IMR-90 (cell line): ENCODE results near the gene PRKACB. TPM values are rescaled to one million over a fixed set of nuclear protein-coding genes. Genes with fewer than 3 reads are reported as not detected.

Experiments
- ATAC-seq: fragments of 200-7000 bp; cut with Tn5 transposase; 2 replicates; pipeline ENCODE4 v1.9.1; 2020; ENCODE audit warnings: low read depth, mild to moderate bottlenecking, moderate library complexity
- BruUV-seq: library from RNA; stranded (reverse); fragments of 400-500 nt; replicated peaks from 2 replicates; lab custom pipeline; 2021; lab: Mats Ljungman, UMichigan
- CTCF ChIA-PET: fragments of 300-600 bp; formaldehyde crosslinking; extraction: SDS; loops from one replicate; lab custom pipeline; 2021; ENCODE audit warnings: antibody characterized with exemption; lab: Yijun Ruan, JAX
- POLR2A ChIA-PET: fragments of 300-600 bp; sonication (Branson Sonifier 250); formaldehyde crosslinking; loops from one replicate; lab custom pipeline; 2022; ENCODE audit warnings: antibody characterized with exemption; ENCODE audit not compliant: unreplicated experiment; lab: Charles Lee
- DNase-seq: peaks from one replicate; pipeline ENCODE4 v3.0.0; 2013
- H2AFZ ChIP-seq: replicated peaks from 2 replicates; pipeline ENCODE3; 2013; ENCODE audit warnings: low read length, mild to moderate bottlenecking; ENCODE audit not compliant: poor library complexity
- H2AK5ac ChIP-seq: 2 replicates; pipeline ENCODE4 v1.6.1; 2013; ENCODE audit warnings: low read depth, low read length, inconsistent platforms
- H2AK9ac ChIP-seq: replicated peaks from 2 replicates; pipeline ENCODE3; 2013; ENCODE audit warnings: mild to moderate bottlenecking, low read depth, low read length, moderate library complexity; ENCODE audit not compliant: poor library complexity
- H2BK120ac ChIP-seq: 2 replicates; pipeline ENCODE4 v1.6.1; 2013; ENCODE audit warnings: low read depth, low read length, inconsistent platforms
- H2BK15ac ChIP-seq: 3 replicates; pipeline ENCODE4 v1.6.1; 2013; ENCODE audit warnings: low read depth, low read length, inconsistent platforms
- H2BK20ac ChIP-seq: 2 replicates; pipeline ENCODE4 v1.6.1; 2013; ENCODE audit warnings: low read depth, mild to moderate bottlenecking, inconsistent platforms, low read length, moderate library complexity
- H2BK5ac ChIP-seq: 2 replicates; pipeline ENCODE4 v1.6.1; 2013; ENCODE audit warnings: mild to moderate bottlenecking, low read depth, low read length, inconsistent platforms; ENCODE audit not compliant: poor library complexity, severe bottlenecking
- H3K14ac ChIP-seq: replicated peaks from 2 replicates; pipeline ENCODE4 v1.6.1; 2013; ENCODE audit warnings: low read depth, low read length, inconsistent platforms
- H3K18ac ChIP-seq: 2 replicates; pipeline ENCODE4 v1.6.1; 2013; ENCODE audit warnings: low read depth, low read length, control low read depth
- H3K23ac ChIP-seq: 2 replicates; pipeline ENCODE4 v1.6.1; 2013; ENCODE audit warnings: low read depth, low read length, inconsistent platforms
- H3K27ac ChIP-seq: 2 replicates; pipeline ENCODE4 v1.5.1; 2013; ENCODE audit warnings: mild to moderate bottlenecking, control low read depth, low read length; ENCODE audit not compliant: insufficient read depth
- H3K27me3 ChIP-seq: 2 replicates; pipeline ENCODE4 v1.6.1; 2013; ENCODE audit warnings: low read length; ENCODE audit not compliant: control insufficient read depth, insufficient read depth
- H3K36me3 ChIP-seq: 2 replicates; pipeline ENCODE4 v1.6.1; 2013; ENCODE audit warnings: low read length, mixed read lengths; ENCODE audit not compliant: control insufficient read depth, insufficient read depth
- H3K4ac ChIP-seq: 2 replicates; pipeline ENCODE4 v1.6.1; 2013; ENCODE audit warnings: low read depth, low read length, inconsistent platforms
- H3K4me1 ChIP-seq: 2 replicates; pipeline ENCODE4 v1.6.1; 2013; ENCODE audit warnings: low read length, mixed read lengths; ENCODE audit not compliant: control insufficient read depth, insufficient read depth
- H3K4me2 ChIP-seq: 2 replicates; pipeline ENCODE4 v1.6.1; 2013; ENCODE audit warnings: low read depth, mild to moderate bottlenecking, control low read depth, low read length, moderate library complexity
- H3K4me3 ChIP-seq: 2 replicates; pipeline ENCODE4 v1.5.1; 2013; ENCODE audit warnings: low read depth, mild to moderate bottlenecking, control low read depth, low read length, moderate library complexity; ENCODE audit not compliant: insufficient read depth
- H3K56ac ChIP-seq: 2 replicates; pipeline ENCODE4 v1.6.1; 2013; ENCODE audit warnings: low read length, inconsistent platforms; ENCODE audit not compliant: insufficient read depth; ENCODE audit errors: extremely low read depth
- H3K79me1 ChIP-seq, 2 experiments: 2 replicates each; pipeline ENCODE4 v1.6.1; 2013; ENCODE audit warnings: low read length in 2 of 2, inconsistent platforms in 1 of 2, low read depth in 1 of 2
- H3K9ac ChIP-seq: 2 replicates; pipeline ENCODE4 v1.6.1; 2013; ENCODE audit warnings: low read depth, low read length, control low read depth
- H3K9me1 ChIP-seq: 2 replicates; pipeline ENCODE4 v1.6.1; 2013; ENCODE audit warnings: low read length, inconsistent platforms; ENCODE audit not compliant: insufficient read depth
- H3K9me3 ChIP-seq: 2 replicates; pipeline ENCODE4 v1.6.1; 2013; ENCODE audit warnings: low read length; ENCODE audit not compliant: control insufficient read depth, insufficient read depth
- H4K20me1 ChIP-seq: 2 replicates; pipeline ENCODE4 v1.6.1; 2013; ENCODE audit warnings: low read length, inconsistent platforms; ENCODE audit not compliant: insufficient read depth
- H4K5ac ChIP-seq: 2 replicates; pipeline ENCODE4 v1.6.1; 2013; ENCODE audit warnings: mild to moderate bottlenecking, low read depth, low read length, control low read depth
- H4K8ac ChIP-seq, 2 experiments: 2 replicates each; pipeline ENCODE4 v1.6.1; 2013; ENCODE audit warnings: low read depth in 2 of 2, low read length in 2 of 2, control low read depth in 1 of 2, inconsistent platforms in 1 of 2
- H4K91ac ChIP-seq: 2 replicates; pipeline ENCODE4 v1.6.1; 2013; ENCODE audit warnings: low read depth, low read length, inconsistent platforms; ENCODE audit not compliant: insufficient read depth
- BHLHE40 ChIP-seq: fragments of 150-350 bp; IDR thresholded peaks from 2 replicates; pipeline ENCODE4 v1.6.1; 2016; ENCODE audit warnings: mild to moderate bottlenecking, low read depth, low read length
- CEBPB ChIP-seq: IDR thresholded peaks from 2 replicates; pipeline ENCODE4 v1.6.1; 2012; ENCODE audit warnings: low read depth, low read length, improper control_type of control experiment
- CHD1 ChIP-seq: IDR thresholded peaks from 2 replicates; pipeline ENCODE4 v1.6.1; 2012; ENCODE audit warnings: low read depth, low read length, improper control_type of control experiment
- FOS ChIP-seq: fragments of 150-350 bp; IDR thresholded peaks from 2 replicates; pipeline ENCODE4 v1.6.1; 2016; ENCODE audit warnings: low read depth, low read length
- MAZ ChIP-seq: IDR thresholded peaks from 2 replicates; pipeline ENCODE4 v1.6.1; 2012; ENCODE audit warnings: low read depth, mild to moderate bottlenecking, low read length, improper control_type of control experiment, moderate library complexity, borderline replicate concordance
- MXI1 ChIP-seq: IDR thresholded peaks from 2 replicates; pipeline ENCODE4 v1.6.1; 2012; ENCODE audit warnings: low read depth, mild to moderate bottlenecking, low read length, moderate library complexity, borderline replicate concordance
- NFE2L2 ChIP-seq: fragments of 150-350 bp; IDR thresholded peaks from 2 replicates; pipeline ENCODE4 v1.6.1; 2016; ENCODE audit warnings: low read depth, mild to moderate bottlenecking, low read length
- POLR2A ChIP-seq: IDR thresholded peaks from 2 replicates; pipeline ENCODE4 v1.6.1; 2012; ENCODE audit warnings: mild to moderate bottlenecking, low read depth, low read length
- RAD21 ChIP-seq: IDR thresholded peaks from 2 replicates; pipeline ENCODE4 v1.6.1; 2012; ENCODE audit warnings: low read length, improper control_type of control experiment
- RCOR1 ChIP-seq: IDR thresholded peaks from 2 replicates; pipeline ENCODE4 v1.6.1; 2012; ENCODE audit warnings: mild to moderate bottlenecking, low read length, improper control_type of control experiment; ENCODE audit not compliant: insufficient replicate concordance
- SMC3 ChIP-seq: fragments of 150-350 bp; IDR thresholded peaks from 2 replicates; pipeline ENCODE4 v1.6.1; 2016; ENCODE audit warnings: low read depth, mild to moderate bottlenecking, antibody characterized with exemption, low read length, moderate library complexity
- WGBS, 2 experiments: methylation state at CpG; one replicate each; pipeline versions ENCODE4 v1.1.5 to v1.1.7; 2013; ENCODE audit warnings: missing lambda C conversion rate in 2 of 2; ENCODE audit not compliant: insufficient read length in 1 of 2; ENCODE audit errors: extremely low coverage in 2 of 2; 5-methylcytosine and 5-hydroxymethylcytosine counted together
- dilution Hi-C: fragments of 300-500 bp; cut with HindIII; formaldehyde crosslinking; loops from one replicate; pipeline ENCODE4 v1.14.3; 2018; ENCODE audit warnings: low sequenced_read_pairs; ENCODE audit not compliant: unreplicated experiment
- in situ Hi-C: fragments of 300-500 bp; cut with MboI; formaldehyde crosslinking; loops from 3 replicates; pipeline ENCODE4 v1.14.3; 2019; ENCODE audit warnings: low sequenced_read_pairs, inconsistent platforms, mixed read lengths
- intact Hi-C: fragments of 100-400 bp; cut with micrococcal nuclease; formaldehyde crosslinking; loops from 2 replicates; pipeline ENCODE4 v1.10.0; 2022
- polyA plus RNA-seq, 3 experiments: library from polyadenylated mRNA; depleted of rRNA; stranded (reverse); fragments of >200 nt; gene quantifications; 2 replicates each; pipeline ENCODE4 v1.2.3, GENCODE V29; 2012; ENCODE audit warnings: low replicate concordance in 1 of 3
- total RNA-seq: library from RNA; depleted of rRNA; stranded (reverse); fragments of >200 nt; gene quantifications from 2 replicates; pipeline ENCODE4 v1.2.3, GENCODE V29; 2012
- TF ChIP-seq, protein P1 (sequence below): conservative IDR thresholded peaks from 2 replicates; pipeline ENCODE4 v1.5.1; 2012; ENCODE audit warnings: mild to moderate bottlenecking, low read depth, low read length, improper control_type of control experiment
- TF ChIP-seq, protein P2 (sequence below): fragments of 150-350 bp; IDR thresholded peaks from 2 replicates; pipeline ENCODE4 v1.6.1; 2017; ENCODE audit warnings: mild to moderate bottlenecking, antibody characterized with exemption, low read length, low read depth

The PRKACB gene
- total and polyA plus RNA-seq, 2 of the 4 experiments (the other 2 are of a cell fraction) = 8.2 to 8.3 TPM

DNA sequence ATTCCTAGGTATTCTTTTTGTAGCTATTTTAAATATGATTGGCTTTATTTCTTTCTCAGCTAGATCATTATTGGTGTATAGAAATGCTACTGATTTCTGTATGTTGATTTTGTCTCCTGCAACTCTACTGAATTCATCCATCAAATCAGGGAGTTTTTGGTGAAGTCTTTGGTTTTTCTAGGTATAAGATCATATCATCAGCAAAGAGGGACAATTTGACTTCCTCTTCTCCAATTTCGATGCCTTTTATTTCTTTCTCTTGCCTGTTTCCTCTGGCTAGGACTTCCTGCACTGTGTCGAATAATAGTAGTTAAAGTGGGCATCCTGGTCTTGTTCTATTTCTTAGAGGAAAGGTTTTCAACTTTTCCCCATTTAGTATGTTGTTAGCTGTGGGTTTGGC lies 27.5 kb upstream of the PRKACB start:
- Histone ChIP-seq H3K27me3 (no peaks in the 10 kb centered on the region), H3K4me3 (no peak overlapping the region), H3K9ac (no peak overlapping the region), H2AK5ac (no peak overlapping the region), H2BK15ac (no peak overlapping the region), H3K79me1 (peaks cover 2 to 7% of the 10 kb centered on the region in 2 experiments; a peak in 2 of 4 replicates), H3K14ac (no peak overlapping the region), H3K18ac (no peak overlapping the region), H3K4ac (no peak overlapping the region), H4K91ac (no peak overlapping the region), H3K27ac (no peak overlapping the region), H4K5ac (no peak overlapping the region), H3K4me1 (no peaks in the 10 kb centered on the region; the same call in 1 of the 2 replicates), H3K36me3 (no peaks in the 10 kb centered on the region), H2AFZ (no peak overlapping the region), H3K9me3 (no peaks in the 10 kb centered on the region), H3K9me1 (no peaks in the 10 kb centered on the region), H3K23ac (no peak overlapping the region), H2AK9ac (no peak overlapping the region), H4K20me1 (no peaks in the 10 kb centered on the region), H2BK120ac (no peak overlapping the region), H3K4me2 (no peak overlapping the region), H2BK20ac (no peak overlapping the region), H3K56ac (no peak overlapping the region), H2BK5ac (no peak overlapping the region), H4K8ac (no peak overlapping the region; a peak in 1 of 4 replicates)
- ChIA-PET POLR2A (no interaction called here), CTCF (interaction anchor here (0.7 kb wide), 1 partner anchor 29 kb away, joined by 3 read pairs; no protein-coding TSS in a partner anchor)
- DNase-seq (no peak), ATAC-seq (no peak)
- in situ Hi-C loops = no loop called here
- WGBS, 2 experiments = no CpG with 5 or more reads among the region's 2 CpGs
- no TSS peak for BruUV-seq
- dilution Hi-C loops = no loop called here
- intact Hi-C loops = no loop called here
- TF ChIP-seq POLR2A (no peak), FOS (no peak), BHLHE40 (no peak), RCOR1 (no peak), RAD21 (no peak), MAZ (no peak), CHD1 (no peak), SMC3 (no peak), NFE2L2 (no peak), CEBPB (no peak), MXI1 (no peak)
- TF ChIP-seq, protein P1, sequence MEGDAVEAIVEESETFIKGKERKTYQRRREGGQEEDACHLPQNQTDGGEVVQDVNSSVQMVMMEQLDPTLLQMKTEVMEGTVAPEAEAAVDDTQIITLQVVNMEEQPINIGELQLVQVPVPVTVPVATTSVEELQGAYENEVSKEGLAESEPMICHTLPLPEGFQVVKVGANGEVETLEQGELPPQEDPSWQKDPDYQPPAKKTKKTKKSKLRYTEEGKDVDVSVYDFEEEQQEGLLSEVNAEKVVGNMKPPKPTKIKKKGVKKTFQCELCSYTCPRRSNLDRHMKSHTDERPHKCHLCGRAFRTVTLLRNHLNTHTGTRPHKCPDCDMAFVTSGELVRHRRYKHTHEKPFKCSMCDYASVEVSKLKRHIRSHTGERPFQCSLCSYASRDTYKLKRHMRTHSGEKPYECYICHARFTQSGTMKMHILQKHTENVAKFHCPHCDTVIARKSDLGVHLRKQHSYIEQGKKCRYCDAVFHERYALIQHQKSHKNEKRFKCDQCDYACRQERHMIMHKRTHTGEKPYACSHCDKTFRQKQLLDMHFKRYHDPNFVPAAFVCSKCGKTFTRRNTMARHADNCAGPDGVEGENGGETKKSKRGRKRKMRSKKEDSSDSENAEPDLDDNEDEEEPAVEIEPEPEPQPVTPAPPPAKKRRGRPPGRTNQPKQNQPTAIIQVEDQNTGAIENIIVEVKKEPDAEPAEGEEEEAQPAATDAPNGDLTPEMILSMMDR = no peak
- TF ChIP-seq, protein P2, sequence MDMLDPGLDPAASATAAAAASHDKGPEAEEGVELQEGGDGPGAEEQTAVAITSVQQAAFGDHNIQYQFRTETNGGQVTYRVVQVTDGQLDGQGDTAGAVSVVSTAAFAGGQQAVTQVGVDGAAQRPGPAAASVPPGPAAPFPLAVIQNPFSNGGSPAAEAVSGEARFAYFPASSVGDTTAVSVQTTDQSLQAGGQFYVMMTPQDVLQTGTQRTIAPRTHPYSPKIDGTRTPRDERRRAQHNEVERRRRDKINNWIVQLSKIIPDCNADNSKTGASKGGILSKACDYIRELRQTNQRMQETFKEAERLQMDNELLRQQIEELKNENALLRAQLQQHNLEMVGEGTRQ = no peak
